ENCODE measurements around the gene ADGRA1.
"Not testable (repeated sequence)": the region's sequence is repeated elsewhere in the genome, so short reads cannot be mapped to it uniquely, and the experiment has no call there.

Gene ADGRA1

GRCh38 chr10:133162178-133162909 lies 74.6 kb downstream of the ADGRA1 start:
- DNase-seq (ENCODE audit: low spot score): peak; percentile 67

DNA sequence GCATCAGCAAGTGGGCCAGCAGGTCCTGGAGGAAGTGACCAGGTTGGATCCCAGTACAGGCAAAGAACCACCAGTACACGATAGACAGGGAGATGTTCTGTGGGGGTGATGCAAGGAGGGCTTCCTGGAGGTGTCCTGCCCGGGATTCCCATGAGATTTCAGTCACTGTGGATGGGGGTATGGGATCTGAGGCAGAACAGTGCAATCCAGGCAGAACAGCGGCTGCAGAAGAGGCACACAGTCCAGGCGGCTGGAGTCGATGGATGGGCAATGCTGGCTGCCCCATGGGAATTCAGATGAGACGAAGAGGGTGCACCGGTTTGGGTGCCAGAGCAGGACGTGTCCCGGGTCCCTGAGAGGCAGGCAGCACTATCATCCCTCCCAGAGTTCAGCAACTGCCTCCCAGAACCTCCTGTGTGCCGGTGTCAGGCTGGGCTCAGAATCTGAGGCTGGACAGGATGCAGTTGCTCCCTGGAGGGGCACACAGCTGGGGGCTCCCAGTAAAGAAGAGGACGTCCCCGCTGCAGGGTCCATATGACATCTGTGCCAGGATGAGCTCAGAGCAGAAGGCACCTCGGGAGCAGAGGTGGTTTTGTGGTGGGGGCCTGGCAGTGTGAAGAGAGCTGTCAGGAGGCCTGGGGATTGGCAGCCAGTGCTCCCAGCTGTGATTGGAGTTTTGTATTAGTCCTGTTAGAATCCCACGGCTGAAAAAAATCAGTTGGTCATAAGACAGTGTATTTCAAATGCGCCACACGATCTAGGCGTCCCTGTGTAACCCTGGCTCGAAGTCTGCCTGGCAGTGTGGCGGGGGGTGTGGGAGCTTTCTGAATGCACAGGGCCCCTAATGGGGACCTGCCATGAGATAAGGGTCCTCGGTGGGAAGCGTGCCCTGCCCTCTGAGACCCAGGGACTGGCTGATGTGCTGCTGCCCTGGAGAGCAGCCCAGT lies 75.5 kb downstream of the ADGRA1 start:
- DNase-seq (ENCODE audit: low spot score): no peak

GRCh38 chr10:133163889-133164815 lies 76.4 kb downstream of the ADGRA1 start:
- DNase-seq (ENCODE audit: low spot score): no peak

DNA sequence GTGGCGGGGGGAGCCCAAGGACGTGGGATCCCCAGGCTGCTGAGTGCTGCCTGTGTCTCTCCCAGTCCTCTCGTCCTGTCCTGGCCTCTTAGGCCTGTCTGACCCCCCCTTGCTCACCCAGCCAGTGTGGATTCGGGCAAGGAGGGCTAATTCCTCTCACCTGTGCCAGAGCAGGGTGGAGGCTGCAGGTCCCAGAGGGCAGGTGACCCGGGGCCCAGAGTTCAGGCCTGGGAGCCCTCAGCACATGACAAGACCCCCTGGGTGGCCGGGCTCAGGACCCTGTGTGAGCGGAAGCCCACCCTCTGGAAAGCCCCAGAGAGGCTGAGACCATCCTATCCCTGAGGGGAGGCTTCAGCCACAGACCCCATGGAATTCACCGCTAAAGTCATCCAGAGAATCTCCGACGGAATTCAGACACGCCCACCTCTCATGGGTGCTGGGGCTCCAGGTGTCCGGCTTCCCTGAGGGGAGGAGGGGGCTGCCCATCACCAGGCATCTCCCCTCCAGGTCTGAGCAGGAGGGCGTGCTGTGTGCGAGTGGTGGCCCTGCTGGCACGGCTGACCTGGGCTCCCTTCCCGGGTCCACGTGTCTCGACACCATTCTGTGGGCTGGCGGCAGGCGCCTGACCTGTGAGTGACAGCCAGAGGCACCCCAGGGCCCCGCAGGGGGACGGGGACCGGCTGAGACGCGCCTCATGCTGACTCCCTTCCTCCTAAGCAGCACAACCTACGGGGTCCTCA lies 77.3 kb downstream of the ADGRA1 start:
- no peak for DNase-seq (ENCODE audit: low spot score)

DNA sequence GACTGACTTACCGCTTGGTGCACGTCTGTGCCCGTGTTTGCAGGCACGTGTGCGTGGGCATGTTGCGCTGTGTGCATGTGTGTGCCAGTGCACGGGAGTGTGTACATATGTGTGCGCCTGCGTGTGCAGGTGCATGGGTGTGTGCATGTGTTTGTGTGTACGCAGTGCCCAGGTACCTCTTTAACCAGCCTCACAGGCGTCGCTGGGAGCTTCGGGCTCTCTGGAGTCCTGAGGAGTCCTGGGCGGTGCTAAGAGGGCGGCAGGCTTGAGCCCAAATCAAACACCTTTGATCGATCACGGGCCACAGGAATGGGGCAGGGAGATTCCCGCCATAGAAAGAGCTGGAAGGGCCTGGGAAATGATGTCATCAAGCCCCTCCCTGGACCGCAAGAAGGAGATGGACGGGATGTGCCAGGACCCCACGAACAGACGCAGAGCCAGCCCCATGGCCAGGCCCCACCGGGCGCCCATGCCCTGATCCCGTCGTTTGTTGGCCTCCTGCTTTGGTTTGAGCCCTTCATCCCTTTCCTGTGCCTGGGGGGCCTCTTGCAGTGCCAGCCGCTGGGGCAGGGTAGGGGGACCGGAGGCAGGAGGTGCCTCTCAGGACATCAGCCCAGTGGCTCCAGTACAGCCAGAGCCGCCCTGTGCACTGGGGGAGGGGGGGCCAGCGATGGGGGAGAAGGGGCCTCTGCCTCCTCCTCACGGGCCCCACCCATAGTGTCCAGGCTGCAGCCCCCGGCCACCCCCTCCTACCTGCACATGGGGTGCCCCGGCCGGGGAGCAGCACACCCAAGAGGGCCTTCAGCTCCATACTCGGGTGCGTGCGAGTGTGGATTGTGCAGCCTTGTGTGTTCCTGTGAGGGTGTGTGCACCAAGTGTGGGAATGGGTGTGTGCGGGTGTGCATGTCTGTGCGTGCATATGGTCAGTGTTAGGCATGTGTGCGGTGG lies 78.1 kb downstream of the ADGRA1 start:
- DNase-seq (ENCODE audit: low spot score): no peak

- DNase-seq (ENCODE audit: low spot score): no peak
Measured at GRCh38 chr10:133166504-133166827, 78.7 kb downstream of the ADGRA1 start.

GRCh38 chr10:133166828-133167692 lies 79.3 kb downstream of the ADGRA1 start:
- no peak for DNase-seq (ENCODE audit: low spot score)

DNA sequence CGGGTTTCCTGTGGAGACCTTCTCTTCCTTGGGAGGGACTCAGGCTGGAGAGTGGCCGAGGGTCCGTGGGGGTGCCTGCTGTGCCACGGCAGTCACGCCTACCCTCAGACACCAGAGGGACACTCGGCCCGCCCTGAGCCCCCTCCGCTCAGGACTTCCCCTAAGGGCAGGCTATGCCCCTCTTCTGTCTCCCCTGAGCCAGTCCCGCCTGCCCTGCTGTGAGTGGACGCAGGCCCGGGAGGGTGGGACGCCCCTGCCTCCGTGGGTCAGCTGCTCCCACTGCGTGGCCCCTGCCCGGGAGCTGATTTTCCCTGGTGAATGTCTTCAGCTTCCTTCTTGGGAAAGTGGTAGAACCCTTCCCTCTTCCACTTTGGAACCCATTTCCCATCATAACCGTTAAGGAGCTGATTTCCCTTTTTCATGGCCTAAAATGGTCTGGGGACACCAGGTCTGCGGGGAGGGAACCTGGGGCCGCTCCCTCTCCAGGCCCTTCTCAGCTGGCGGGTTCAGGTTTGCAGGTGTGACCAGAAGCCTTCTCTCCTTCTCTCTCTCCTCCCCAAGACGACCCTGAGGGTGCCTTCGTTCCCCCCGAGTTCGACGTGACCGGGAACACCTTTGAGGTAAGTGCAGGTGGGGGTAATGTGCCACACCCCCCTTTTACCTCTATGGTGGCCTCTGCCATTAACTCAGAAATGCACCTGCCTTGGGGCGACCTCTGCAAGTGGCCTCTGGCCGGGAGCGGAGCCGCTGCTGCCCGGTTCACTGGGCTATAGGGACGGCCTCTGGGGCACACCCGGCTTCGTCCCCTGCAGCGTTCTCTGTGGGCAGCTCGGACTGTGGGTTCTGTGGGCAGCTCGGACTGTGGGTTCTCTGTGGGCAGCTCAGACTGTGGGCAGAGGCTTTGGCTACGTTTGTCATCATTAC lies 80.2 kb downstream of the ADGRA1 start:
- no peak for DNase-seq (ENCODE audit: low spot score)

- DNase-seq (ENCODE audit: low spot score): no peak
Measured at GRCh38 chr10:133168617-133169031, 80.9 kb downstream of the ADGRA1 start.

GRCh38 chr10:133169173-133169947 lies 81.6 kb downstream of the ADGRA1 start:
- no peak for DNase-seq (ENCODE audit: low spot score)

DNA sequence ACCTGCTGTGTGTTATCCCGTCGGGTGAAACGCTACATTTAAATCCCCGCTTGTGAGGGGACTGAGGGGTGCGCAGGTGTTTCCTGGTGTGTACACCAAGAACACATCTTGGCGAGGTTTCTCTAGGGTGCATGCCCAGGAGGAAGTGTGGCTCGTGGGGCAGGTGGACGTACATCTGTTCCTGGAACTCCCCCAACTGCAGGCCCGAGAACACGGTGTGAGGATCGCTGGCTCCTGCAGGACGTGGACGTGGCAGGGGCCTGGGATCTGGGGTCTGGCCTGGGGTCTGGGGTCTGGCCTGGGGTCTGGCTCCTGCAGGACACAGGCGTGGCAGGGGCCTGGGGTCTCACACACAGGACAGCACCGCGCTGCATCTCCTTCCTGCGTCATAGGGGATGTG lies 82.4 kb downstream of the ADGRA1 start:
- DNase-seq (ENCODE audit: low spot score): no peak

DNA sequence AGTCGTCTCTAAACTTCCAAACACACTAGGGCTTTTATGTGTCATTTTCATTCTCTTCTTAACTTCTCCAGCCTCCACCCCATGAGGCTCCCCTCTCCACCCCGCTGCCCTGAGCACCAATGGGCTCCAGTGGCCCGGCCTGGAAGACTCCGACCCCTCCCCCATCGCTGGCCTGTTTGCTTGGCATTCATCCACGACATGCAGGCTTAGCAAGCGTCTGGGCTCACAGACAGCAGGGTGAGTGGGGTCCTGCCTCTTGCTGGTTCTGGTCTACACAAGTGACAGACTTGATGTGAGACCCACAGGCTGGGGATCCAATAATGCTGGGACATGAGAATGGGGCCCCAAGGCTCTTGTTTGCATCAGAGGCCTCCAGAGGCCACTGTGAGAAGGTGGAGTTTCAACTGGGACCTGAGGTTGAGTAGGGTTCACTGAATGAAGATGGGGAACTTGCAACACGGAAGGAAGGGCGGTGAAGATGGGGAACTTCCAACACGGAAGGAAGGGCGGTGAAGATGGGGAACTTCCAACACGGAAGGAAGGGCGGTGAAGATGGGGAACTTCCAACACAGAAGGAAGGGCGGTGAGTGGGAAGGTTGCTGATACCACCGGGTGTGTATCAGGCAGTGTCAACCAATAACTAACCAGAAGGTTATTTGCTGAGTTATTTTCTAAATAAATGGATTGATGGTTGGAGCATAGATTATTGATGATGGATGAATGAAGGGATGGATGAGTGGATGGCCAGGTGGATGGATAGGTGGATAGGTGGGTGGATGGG lies 86.3 kb downstream of the ADGRA1 start:
- DNase-seq (ENCODE audit: low spot score): no peak

- DNase-seq (ENCODE audit: low spot score): no peak
Measured at GRCh38 chr10:133174689-133175263, 87.1 kb downstream of the ADGRA1 start.

DNA sequence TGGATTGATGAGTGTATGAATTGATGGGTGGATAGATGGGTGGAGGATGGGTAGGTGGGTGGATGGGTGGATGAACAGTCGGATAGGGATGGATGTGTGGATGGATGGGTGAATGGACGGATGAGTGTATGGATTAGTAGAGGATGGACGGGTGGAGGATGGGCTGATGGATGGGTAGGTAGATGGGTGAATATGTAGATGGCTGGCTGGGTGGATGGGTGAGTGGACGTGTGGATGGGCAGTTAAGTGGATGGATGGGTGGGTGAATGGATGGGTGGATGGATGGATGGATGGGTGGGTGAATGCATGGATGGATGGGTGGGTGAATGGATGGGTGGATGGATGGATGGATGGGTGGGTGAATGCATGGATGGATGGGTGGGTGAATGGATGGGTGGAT lies 87.9 kb downstream of the ADGRA1 start:
- DNase-seq (ENCODE audit: low spot score): not testable (repeated sequence)

GRCh38 chr10:133176546-133176945 lies 88.8 kb downstream of the ADGRA1 start:
- DNase-seq (ENCODE audit: low spot score): no peak

Measured in HuH-7.5 (cell line).